ENCODE data around the gene GPR155.

DNA sequence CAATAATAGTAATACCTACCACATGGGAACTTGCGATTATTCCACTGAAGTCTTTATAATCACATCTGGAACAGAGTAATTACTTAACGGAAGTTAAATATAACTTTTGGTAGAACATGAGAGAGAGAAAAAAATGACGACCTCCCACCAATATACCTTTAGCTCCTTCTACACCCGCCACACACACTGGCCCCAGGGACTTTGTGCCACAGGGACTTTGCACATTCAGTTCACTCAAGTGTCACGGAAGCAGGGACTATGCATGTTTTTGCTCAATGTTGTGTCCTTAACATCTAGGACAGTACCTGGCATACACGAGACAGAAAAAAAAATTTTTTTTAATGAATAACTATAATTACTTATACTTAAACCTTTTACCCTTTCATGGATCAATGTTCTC is 4.0 kb downstream of the GPR155 start:
- TF ChIP-seq, protein P1, sequence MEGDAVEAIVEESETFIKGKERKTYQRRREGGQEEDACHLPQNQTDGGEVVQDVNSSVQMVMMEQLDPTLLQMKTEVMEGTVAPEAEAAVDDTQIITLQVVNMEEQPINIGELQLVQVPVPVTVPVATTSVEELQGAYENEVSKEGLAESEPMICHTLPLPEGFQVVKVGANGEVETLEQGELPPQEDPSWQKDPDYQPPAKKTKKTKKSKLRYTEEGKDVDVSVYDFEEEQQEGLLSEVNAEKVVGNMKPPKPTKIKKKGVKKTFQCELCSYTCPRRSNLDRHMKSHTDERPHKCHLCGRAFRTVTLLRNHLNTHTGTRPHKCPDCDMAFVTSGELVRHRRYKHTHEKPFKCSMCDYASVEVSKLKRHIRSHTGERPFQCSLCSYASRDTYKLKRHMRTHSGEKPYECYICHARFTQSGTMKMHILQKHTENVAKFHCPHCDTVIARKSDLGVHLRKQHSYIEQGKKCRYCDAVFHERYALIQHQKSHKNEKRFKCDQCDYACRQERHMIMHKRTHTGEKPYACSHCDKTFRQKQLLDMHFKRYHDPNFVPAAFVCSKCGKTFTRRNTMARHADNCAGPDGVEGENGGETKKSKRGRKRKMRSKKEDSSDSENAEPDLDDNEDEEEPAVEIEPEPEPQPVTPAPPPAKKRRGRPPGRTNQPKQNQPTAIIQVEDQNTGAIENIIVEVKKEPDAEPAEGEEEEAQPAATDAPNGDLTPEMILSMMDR (conservative IDR thresholded peaks at IDR 0.05 in 1 of 2, IDR thresholded peaks at IDR 0.05 in 1 of 2; ENCODE audit: extremely low read depth in 1 of 2, insufficient read depth in 1 of 2, low read depth in 1 of 2, low read length in 2 of 2), result no peak
- no peak for TF ChIP-seq EZH2 (IDR thresholded peaks at IDR 0.05; ENCODE audit: borderline replicate concordance, low read length)
